ENCODE results near the gene TJP3. TPM values are rescaled to one million over a fixed set of nuclear protein-coding genes. Genes with fewer than 3 reads are reported as not detected.

The TJP3 gene
- total RNA-seq, 1 donor from 2014 or later: 2.0 TPM

DNA sequence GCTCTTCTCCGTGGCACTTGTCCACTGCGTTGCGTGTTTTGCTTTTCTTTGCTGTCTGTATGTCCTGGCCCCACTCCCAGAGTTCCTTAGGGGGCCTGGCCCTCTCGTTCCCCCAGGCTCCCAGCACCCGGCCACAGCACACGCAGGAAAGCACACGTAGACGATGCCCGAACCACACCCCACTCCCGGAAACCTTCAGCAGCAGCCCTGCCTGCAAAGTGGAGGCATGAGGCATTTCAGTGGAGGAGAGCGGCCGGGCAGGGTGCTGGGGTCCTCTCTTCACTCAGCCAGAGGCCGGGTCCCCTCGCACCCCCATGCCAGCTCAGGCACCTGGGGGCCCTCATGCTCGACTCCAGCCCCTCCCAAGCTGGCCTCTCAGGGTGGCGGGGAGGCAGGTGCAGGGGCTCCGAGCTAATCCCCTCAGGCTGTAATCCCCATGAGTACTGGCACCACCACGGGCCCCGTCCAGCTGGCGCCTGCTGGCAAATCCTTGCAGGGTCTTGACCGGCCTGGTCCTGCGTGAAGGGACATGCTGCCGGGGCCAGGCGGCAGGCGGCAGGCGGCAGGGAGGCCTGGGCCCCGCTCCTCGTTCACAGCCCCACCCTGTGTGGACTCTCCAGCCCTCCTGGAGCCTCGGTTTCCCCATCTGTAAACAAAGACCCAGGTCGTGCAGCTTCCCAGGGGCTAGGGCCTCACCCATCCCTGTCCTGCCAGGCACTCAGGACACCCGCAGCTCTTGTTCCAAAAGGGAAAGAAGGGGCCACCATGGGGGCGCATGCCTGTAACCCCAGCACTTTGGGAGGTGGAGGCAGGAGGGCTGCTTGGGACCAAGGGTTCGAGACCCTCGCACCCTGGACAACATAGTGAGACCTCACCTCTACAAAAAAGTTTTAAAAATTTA is 14.9 kb upstream of the TJP3 start:
- H3K27ac Mint-ChIP-seq (ENCODE audit: unreplicated experiment): no peak overlapping the region
- peaks cover 3% of the 10 kb centered on the region for H3K4me1 ChIP-seq (ENCODE audit: insufficient read depth, low read length)
- no peak overlapping the region for H3K4me3 ChIP-seq (ENCODE audit: insufficient read depth, low read depth, low read length)
- no peaks in the 10 kb centered on the region for H3K9me3 Mint-ChIP-seq (ENCODE audit: unreplicated experiment)
- no peak for DNase-seq (ENCODE audit: low read depth)
- no peaks in the 10 kb centered on the region for H3K36me3 ChIP-seq (ENCODE audit: insufficient read depth, low read length)
- H3K9me3 ChIP-seq (ENCODE audit: insufficient read depth, low read depth, low read length): no peaks in the 10 kb centered on the region
- TF ChIP-seq EZH2 (IDR thresholded peaks at IDR 0.05; ENCODE audit: insufficient read depth, low read length): no peak
- TF ChIP-seq, protein P1, sequence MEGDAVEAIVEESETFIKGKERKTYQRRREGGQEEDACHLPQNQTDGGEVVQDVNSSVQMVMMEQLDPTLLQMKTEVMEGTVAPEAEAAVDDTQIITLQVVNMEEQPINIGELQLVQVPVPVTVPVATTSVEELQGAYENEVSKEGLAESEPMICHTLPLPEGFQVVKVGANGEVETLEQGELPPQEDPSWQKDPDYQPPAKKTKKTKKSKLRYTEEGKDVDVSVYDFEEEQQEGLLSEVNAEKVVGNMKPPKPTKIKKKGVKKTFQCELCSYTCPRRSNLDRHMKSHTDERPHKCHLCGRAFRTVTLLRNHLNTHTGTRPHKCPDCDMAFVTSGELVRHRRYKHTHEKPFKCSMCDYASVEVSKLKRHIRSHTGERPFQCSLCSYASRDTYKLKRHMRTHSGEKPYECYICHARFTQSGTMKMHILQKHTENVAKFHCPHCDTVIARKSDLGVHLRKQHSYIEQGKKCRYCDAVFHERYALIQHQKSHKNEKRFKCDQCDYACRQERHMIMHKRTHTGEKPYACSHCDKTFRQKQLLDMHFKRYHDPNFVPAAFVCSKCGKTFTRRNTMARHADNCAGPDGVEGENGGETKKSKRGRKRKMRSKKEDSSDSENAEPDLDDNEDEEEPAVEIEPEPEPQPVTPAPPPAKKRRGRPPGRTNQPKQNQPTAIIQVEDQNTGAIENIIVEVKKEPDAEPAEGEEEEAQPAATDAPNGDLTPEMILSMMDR (IDR thresholded peaks at IDR 0.05; ENCODE audit: insufficient read depth, low read depth, low read length): no peak
- H3K27me3 ChIP-seq (ENCODE audit: insufficient read depth, low read length): no peaks in the 10 kb centered on the region
- no peak overlapping the region for H3K27ac ChIP-seq (ENCODE audit: low read depth, low read length)
- peaks cover 97% of the 10 kb centered on the region for H3K79me2 ChIP-seq (ENCODE audit: insufficient read depth, low read length)
- FAIRE-seq: no peak
- peaks cover 90% of the 10 kb centered on the region for H4K20me1 ChIP-seq (ENCODE audit: insufficient read depth, low read length)
- no peaks in the 10 kb centered on the region for H3K27me3 Mint-ChIP-seq (ENCODE audit: low read depth, unreplicated experiment)
- no peak overlapping the region for H3K4me3 Mint-ChIP-seq (ENCODE audit: unreplicated experiment)
- H3K36me3 Mint-ChIP-seq (ENCODE audit: low read depth, unreplicated experiment): peaks cover 9% of the 10 kb centered on the region
- no peak overlapping the region for H3K4me2 ChIP-seq (ENCODE audit: low read length)
- no peaks in the 10 kb centered on the region for H3K4me1 Mint-ChIP-seq (ENCODE audit: low read depth, unreplicated experiment)
- H3K9ac ChIP-seq (ENCODE audit: low read length): no peak overlapping the region
- no peak overlapping the region for H2AFZ ChIP-seq (ENCODE audit: low read depth, low read length)

DNA sequence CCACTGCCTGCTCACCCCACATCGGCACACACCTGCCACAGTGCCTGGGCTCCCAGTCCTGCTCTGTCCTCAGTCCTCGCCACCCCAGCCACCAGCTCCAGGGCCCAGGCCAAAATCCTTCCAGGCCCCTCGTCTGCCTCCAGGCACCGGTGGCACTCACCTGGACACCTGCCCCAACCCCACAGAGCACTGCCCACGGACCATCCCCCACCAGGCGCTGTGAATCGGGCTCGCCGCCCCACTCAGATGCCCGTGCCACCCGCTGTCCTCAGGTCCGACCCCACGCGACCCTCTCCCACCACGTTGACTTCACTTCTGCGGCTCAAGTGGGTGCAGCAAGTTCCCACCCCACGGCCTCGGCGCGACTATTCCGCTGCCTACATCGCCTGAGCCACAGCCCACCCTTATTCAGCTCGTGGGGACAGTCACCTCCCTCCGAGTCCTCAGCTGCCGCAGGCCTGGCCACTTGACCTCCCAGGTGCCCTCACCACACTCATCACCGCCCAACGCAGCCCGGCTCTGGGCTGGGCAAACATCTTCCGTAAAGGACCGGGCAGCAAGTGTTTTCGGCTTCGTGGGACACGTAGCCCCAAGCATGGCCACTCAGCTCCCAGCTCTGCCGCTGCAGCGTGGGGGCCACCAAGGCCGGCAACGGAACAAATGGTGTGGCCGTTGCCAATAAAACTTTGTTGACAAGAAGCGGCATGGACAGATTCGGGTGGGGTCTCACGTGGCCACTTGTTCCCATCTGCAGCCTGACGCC is 13.6 kb upstream of the TJP3 start:
- Histone ChIP-seq H4K20me1 (ENCODE audit: insufficient read depth, low read length) (peaks cover 88% of the 10 kb centered on the region), H3K4me2 (ENCODE audit: low read length) (no peak overlapping the region), H3K4me3 (ENCODE audit: insufficient read depth, low read depth, low read length) (no peak overlapping the region), H3K79me2 (ENCODE audit: insufficient read depth, low read length) (peaks cover 98% of the 10 kb centered on the region), H3K36me3 (ENCODE audit: insufficient read depth, low read length) (no peaks in the 10 kb centered on the region), H3K4me1 (ENCODE audit: insufficient read depth, low read length) (peaks cover 7% of the 10 kb centered on the region), H3K27ac (ENCODE audit: low read depth, low read length) (no peak overlapping the region), H3K27me3 (ENCODE audit: insufficient read depth, low read length) (no peaks in the 10 kb centered on the region), H3K9ac (ENCODE audit: low read length) (no peak overlapping the region), H3K9me3 (ENCODE audit: insufficient read depth, low read depth, low read length) (no peaks in the 10 kb centered on the region), H2AFZ (ENCODE audit: low read depth, low read length) (no peak overlapping the region)
- no peak for FAIRE-seq
- Mint-ChIP-seq H3K27ac (ENCODE audit: unreplicated experiment) (no peak overlapping the region), H3K4me3 (ENCODE audit: unreplicated experiment) (no peak overlapping the region), H3K36me3 (ENCODE audit: low read depth, unreplicated experiment) (peaks cover 9% of the 10 kb centered on the region), H3K27me3 (ENCODE audit: low read depth, unreplicated experiment) (no peaks in the 10 kb centered on the region), H3K9me3 (ENCODE audit: unreplicated experiment) (no peaks in the 10 kb centered on the region), H3K4me1 (ENCODE audit: low read depth, unreplicated experiment) (no peaks in the 10 kb centered on the region)
- no peak for DNase-seq (ENCODE audit: low read depth)
- TF ChIP-seq, protein P1 (IDR thresholded peaks at IDR 0.05; ENCODE audit: insufficient read depth, low read depth, low read length): no peak
- TF ChIP-seq EZH2 (IDR thresholded peaks at IDR 0.05; ENCODE audit: insufficient read depth, low read length): no peak

Data from astrocyte (in vitro differentiated cells and primary cell).